HCEC 1CT (cell line): Measurements from ENCODE around the gene PTPRZ1.
A peak's percentile ranks its signal among the peaks of the same experiment; 100 is the strongest.

ENCODE experiments used
- DNase-seq: peaks from one replicate; pipeline ENCODE4 v3.0.0-alpha.2; 2017

The PTPRZ1 gene

DNA sequence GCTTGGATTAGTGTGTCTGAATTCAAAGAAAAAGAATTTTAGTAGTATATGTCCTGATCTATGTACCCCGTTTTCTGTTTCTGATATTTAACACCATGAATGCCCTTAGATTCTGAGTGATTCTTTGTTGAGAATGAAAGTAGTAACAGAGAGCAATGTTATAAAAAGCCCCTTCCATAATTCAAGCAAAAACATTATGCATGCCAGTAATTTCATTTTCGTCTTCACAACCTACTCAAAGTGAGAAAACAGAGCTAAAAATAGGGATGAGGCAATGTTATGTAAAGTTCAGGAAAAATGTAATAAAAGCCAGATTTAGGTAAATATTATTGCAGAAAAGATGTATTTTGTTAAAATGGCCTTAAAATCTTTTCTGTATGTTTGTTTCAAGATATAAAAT lies 28.1 kb downstream of the PTPRZ1 start:
- no peak for DNase-seq

- no peak for DNase-seq
Observed at GRCh38 chr7:121904120-121904519, 31.2 kb downstream of the PTPRZ1 start.

DNA sequence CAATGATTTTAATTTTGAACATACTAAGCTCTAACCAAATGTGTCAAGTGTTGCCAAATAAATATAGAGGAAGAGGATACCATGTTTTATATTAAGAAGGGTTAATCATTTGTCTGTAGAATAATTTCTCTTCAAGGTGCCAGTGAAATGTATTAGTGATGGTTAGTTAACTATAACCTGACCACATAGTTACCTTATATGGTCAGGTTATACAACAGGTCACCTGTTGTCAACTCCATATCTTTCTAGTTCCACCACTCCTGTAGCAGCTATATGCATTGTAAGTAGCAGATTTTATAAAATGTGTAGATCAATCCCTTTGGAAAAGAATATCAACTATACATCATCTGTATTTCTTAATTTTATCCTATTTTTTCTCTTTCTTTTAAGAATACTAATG lies 35.1 kb downstream of the PTPRZ1 start:
- DNase-seq, result no peak

DNA sequence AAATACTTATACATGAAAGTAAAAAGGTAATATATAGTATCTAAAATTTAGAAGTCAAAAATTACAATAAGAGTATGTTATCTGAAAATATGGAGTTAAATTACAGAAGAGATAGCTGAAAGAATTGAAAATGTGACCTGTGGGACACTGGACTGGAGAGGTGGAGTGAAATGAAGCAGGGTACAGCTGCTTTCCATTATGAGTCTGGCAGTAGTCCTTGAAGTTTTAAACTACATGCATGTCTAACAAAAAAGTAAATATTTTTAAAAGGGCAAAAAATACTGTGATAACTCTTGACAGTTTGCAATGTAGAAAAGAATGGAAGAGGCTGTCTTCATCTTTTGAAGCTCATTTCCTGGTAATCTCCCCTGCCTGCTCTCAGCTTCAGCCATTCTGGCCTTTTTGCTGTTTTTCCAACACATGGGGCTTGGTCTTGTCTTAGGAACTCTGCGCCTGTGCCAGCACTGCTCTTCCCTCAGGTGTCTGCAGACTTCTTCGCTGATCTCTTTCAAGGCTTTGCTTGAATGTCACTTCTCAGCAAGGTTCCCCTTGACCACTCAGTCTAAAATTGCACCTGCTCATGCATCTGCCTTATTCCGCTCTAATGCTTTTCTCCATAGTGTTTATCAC lies 36.9 kb downstream of the PTPRZ1 start:
- DNase-seq, result no peak

DNA sequence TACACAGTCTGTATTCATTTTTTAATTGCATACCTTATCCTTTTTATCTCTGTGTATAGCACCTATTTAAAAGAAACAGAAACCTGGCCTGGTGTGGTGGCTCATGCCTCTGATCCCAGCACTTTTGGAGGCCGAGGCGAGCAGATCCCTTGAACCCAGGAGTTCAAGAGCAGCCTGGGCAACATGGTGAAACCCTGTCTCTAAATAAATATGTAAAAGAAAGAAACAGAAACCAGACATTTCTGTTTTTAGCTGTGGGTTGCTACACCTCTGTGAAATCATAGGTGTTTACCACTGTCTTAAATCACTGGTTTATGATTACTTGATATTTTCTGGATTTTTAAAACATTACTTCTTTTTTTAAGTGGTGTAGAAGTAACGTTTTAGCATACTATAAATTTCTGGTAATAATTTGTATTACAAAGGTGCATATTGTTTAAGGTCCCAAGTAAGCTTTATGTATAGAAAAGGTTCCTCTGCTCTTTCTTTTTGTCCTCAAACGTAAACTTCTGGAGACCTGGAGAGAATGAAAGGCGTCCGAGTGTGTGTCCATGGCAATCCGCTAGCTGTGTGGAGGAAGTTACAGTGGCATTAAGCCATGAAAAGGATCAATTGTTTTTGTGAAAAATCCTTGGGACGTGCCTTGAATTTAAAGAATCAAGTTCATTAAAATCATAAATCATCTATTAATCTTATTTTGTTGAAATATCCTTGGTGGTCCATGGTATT lies 41.1 kb downstream of the PTPRZ1 start:
- DNase-seq, result no peak

DNA sequence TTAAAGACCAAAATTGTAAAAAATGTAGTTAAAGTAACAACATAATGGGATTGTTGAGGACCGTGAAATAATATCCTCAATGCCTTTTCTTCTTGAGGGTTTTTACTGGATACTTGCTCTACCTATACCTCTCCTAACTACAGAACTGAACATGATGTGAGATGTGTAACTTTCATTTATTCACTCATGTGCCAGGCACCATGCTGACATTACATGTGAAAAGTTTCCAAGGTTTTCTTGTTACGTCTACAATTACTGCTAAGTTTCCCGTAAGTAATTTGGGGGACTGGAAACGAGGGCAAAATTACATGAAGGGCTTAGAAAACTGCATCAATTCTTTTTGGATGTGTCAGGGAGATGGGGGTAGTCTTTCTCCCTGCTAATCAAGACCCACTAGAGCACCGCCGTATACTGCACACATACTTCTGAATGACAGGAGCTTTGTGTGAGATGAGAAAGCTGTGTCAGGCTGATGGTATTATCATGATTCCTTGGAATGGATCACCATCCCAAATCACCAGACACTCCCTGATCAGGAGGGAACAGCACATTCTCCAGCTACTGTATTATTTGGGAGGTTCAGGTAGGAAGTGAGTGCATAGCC lies 41.8 kb downstream of the PTPRZ1 start:
- DNase-seq, result no peak

DNA sequence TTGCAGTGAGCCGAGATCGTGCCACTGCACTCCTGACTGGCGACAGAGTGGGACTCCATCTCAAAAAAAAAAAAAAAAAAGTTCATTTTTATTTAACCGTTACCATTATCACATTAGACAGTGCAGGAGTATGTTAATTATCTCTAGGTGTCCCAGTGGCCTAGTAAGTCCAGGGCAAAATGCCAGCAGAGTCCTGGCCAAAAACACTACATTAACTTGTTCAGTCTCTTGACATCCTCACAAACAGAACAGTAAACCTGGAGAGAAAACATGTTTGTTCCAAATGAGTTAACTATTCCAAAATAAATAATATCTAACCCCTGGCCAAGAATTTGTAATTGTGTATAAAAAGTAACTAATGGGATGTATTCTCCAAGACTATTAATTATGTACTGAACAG lies 43.2 kb downstream of the PTPRZ1 start:
- no peak for DNase-seq

DNA sequence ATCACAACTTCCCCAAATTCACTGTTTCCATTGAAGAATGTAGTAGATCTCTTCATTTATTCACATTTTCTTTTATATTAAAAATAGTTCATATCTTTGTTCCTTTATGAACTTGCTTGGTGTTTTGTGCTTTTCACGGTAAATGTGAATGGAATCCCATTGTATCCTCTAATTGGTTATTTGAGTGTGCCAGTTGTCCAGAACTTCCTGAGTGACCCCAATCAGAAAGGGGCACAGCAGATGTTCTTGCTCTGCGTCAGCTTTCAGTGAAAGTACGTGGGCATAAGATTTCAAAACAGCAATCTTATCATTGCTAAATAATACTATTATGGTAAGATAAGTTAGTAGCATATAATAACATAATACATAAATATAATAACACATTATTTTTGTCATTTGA lies 47.0 kb downstream of the PTPRZ1 start:
- no peak for DNase-seq

- DNase-seq, result no peak
Observed at GRCh38 chr7:121924269-121925186, 51.6 kb downstream of the PTPRZ1 start.

- no peak for DNase-seq
Observed at GRCh38 chr7:121931149-121931902, 58.4 kb downstream of the PTPRZ1 start.

GRCh38 chr7:121932768-121933167 lies 59.8 kb downstream of the PTPRZ1 start:
- DNase-seq, result no peak

- peak; percentile 11 for DNase-seq
Observed at GRCh38 chr7:121936951-121937623, 64.1 kb downstream of the PTPRZ1 start.

- DNase-seq, result no peak
Observed at GRCh38 chr7:121938429-121938996, 65.6 kb downstream of the PTPRZ1 start.

DNA sequence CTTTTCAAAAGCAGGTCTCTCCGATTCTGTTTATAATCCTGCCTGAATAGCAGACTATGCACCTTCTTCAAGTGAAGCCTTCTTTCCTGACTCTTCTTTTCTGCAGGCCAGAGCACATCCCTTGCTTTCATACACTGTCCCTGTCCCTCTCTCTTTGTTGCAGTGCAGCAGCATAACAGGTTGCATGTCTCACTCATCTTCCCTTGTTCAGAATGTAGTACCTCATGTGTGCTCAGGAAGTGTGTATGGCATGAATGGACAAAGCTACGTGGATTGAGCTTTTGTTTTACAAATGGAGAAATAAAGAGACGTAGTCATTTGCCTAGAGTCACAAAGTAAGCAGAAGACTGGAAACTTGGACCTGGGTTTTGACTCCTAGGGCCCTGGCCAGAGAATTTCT lies 68.0 kb downstream of the PTPRZ1 start:
- DNase-seq, result no peak

- no peak for DNase-seq
Observed at GRCh38 chr7:121941830-121942229, 68.9 kb downstream of the PTPRZ1 start.

- DNase-seq, result no peak
Observed at GRCh38 chr7:121945066-121945465, 72.1 kb downstream of the PTPRZ1 start.

DNA sequence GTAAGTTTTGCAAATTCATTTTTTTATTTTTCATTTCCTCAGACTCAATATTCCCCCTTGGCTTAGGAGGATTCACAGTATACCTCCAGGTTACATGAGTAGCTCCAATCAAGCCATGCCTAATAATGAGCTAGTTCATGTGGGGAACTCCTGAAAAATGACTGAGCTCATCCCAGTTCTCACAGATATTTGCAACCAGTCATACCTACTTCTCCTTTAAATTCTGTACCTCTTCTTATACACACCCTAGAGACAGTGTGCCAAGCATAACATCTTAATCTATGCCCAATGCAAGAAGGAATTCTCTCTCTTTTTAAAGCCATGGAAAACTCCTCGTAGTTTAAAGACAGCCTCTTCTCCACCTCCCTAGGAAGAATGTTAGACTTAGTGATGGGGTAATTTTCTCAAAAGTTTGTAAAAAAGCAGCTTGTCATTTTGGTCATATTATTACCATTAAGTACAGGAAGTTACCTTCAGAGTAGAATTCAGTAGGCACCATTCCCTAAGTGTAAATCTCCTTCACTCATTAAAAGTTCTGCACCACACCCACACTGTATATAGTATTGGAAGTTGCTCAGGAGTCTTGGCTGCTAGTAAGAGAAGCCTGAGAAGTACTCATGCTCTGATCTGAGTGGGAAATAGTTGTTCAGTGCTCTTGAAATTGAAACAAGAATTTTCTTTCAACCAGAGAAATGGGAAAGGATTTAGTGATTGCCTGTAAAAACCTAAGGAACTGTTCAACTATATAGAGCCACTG lies 72.7 kb downstream of the PTPRZ1 start:
- no peak for DNase-seq

DNA sequence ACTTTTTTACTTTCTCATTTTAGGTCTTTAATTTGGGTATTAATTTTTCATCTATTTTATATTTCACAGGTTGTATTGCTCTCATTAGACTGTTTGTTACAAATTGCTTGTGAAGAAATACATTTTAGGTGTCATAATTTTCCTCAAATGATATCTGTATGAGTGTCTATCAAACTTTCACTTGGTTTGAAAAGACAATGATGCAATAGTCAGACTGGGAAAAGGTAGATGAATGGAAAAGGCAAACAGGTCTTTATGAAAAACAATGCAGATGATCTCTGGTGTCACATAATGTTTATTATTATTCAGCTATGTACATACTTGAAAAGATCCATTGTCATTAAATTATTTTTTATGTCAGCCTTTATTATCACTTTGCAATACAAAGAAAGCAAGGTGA lies 80.2 kb downstream of the PTPRZ1 start:
- no peak for DNase-seq

DNA sequence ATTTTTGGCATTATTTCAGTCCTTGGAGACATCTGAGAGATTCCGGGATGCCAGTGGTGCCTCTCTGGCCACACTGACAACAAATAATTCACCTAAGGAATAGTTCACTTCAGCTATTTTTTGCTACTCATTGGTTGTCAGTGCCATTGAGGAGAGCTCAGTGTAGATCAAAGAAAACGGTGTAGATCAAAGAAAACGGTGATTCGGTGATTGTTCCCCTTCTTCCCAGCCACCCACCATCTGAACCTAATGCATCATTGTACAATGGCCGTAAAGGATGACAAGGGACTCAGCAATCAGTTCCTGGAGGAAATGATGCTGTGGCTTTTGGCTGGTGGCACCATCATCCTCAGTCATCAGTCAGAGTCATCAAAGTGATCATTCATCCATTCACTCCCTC lies 80.6 kb downstream of the PTPRZ1 start:
- DNase-seq, result no peak

DNA sequence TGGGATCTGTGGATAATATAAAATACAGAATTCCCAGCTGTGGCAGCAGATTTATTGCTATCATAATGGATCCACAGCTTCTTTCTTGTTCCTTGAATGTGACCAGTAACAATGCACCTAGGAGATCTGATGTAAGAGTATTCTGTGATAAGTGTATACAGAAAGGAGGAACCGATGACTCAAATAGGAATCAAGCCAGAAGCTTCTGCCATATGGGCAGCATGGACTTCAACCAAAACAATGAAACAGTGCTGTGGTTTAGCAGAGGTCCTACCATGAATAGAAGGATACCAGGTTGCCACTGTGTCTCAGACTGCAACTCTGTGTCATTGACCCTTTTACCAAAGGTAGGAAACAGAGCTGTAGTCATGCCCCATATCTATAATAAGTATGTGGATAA lies 81.8 kb downstream of the PTPRZ1 start:
- peak; percentile 82 for DNase-seq

GRCh38 chr7:121957626-121958025 lies 84.7 kb downstream of the PTPRZ1 start:
- DNase-seq, result peak; percentile 50
